ENCODE measurements around the gene PTER.

- TF ChIP-seq CTCF (IDR thresholded peaks at IDR 0.05) (no peak), POLR2A (IDR thresholded peaks at IDR 0.05) (no peak)
These were observed 122.5 kb downstream of the PTER start for GRCh38 chr10:16559236-16559773.
